GM12891 (cell line): ENCODE data around the gene TGFBR3.

ENCODE experiments used
- POLR2A ChIP-seq: IDR thresholded peaks from 2 replicates; pipeline ENCODE4 v1.6.1; 2011; ENCODE audit warnings: low read depth, low read length, control low read depth
- POLR2AphosphoS5 ChIP-seq: IDR thresholded peaks from 2 replicates; pipeline ENCODE4 v1.6.1; 2011; ENCODE audit warnings: low read depth, low read length, control low read depth
- TAF1 ChIP-seq: IDR thresholded peaks from 2 replicates; pipeline ENCODE4 v1.6.1; 2011; ENCODE audit warnings: low read depth, low read length, control low read depth

GRCh38 chr1:91784191-91784590 is 101.8 kb downstream of the TGFBR3 start:
- TF ChIP-seq TAF1 (no peak), POLR2A (no peak), POLR2AphosphoS5 (no peak)
